GM23338 (cell line): ENCODE results near the gene UBAC2. TPM values are rescaled to one million over a fixed set of nuclear protein-coding genes. Genes with fewer than 3 reads are reported as not detected.

Source experiments
- ATAC-seq: fragments of 200-7000 bp; cut with Tn5 transposase; 3 replicates; pipeline ENCODE4 v1.9.1; 2020
- DNase-seq: peaks from one replicate; pipeline ENCODE4 v3.0.0-alpha.2; 2015; ENCODE audit warnings: low spot score
- H2AFZ ChIP-seq: fragments of 200-600 bp; sonication (generic); 2 replicates; pipeline ENCODE4 v1.8.0; 2016; ENCODE audit warnings: antibody characterized with exemption, mild to moderate bottlenecking, moderate library complexity
- H3F3A ChIP-seq: fragments of 200-600 bp; sonication (generic); replicated peaks from 2 replicates; pipeline ENCODE4 v1.8.0; 2017; ENCODE audit warnings: antibody characterized with exemption, mixed run types, low read depth
- H3K27ac ChIP-seq: fragments of 200-600 bp; sonication (generic); 2 replicates; pipeline ENCODE4 v1.6.1; 2016; ENCODE audit warnings: low read depth
- H3K27me3 ChIP-seq: fragments of 200-600 bp; sonication (generic); 2 replicates; pipeline ENCODE4 v1.8.0; 2016; ENCODE audit warnings: mild to moderate bottlenecking, mixed run types, moderate library complexity; ENCODE audit not compliant: insufficient read depth
- H3K36me3 ChIP-seq: fragments of 200-600 bp; sonication (generic); 2 replicates; pipeline ENCODE4 v1.8.0; 2016; ENCODE audit warnings: mild to moderate bottlenecking; ENCODE audit not compliant: insufficient read depth
- H3K4me1 ChIP-seq: fragments of 200-600 bp; sonication (generic); 2 replicates; pipeline ENCODE4 v1.8.0; 2016; ENCODE audit warnings: mild to moderate bottlenecking, moderate library complexity; ENCODE audit not compliant: insufficient read depth
- H3K4me2 ChIP-seq: fragments of 200-600 bp; sonication (generic); 2 replicates; pipeline ENCODE4 v1.7.1; 2017; ENCODE audit warnings: mixed run types
- H3K4me3 ChIP-seq: fragments of 200-600 bp; sonication (generic); 2 replicates; pipeline ENCODE4 v1.6.1; 2016; ENCODE audit warnings: mixed run types
- H3K79me2 ChIP-seq: fragments of 200-600 bp; sonication (generic); replicated peaks from 2 replicates; pipeline ENCODE4 v1.8.0; 2017; ENCODE audit warnings: mild to moderate bottlenecking; ENCODE audit not compliant: insufficient read depth
- H3K9me2 ChIP-seq: fragments of 200-600 bp; sonication (generic); 2 replicates; pipeline ENCODE4 v1.8.0; 2017; ENCODE audit not compliant: insufficient read depth
- H4K20me1 ChIP-seq: fragments of 200-600 bp; sonication (generic); replicated peaks from 2 replicates; pipeline ENCODE4 v1.8.0; 2017; ENCODE audit warnings: mild to moderate bottlenecking; ENCODE audit not compliant: insufficient read depth
- H3K27ac Mint-ChIP-seq: 2 replicates; pipeline ENCODE4 v1.8.0; 2020; ENCODE audit warnings: inconsistent platforms, mild to moderate bottlenecking, moderate library complexity, mixed read lengths
- H3K27me3 Mint-ChIP-seq: 3 replicates; pipeline ENCODE4 v1.8.0; 2022; ENCODE audit warnings: low read depth, mild to moderate bottlenecking, moderate library complexity, mixed read lengths, inconsistent platforms; ENCODE audit not compliant: insufficient read depth, poor library complexity
- H3K36me3 Mint-ChIP-seq: 3 replicates; pipeline ENCODE4 v1.8.0; 2021; ENCODE audit warnings: low read depth, mild to moderate bottlenecking, inconsistent platforms, moderate library complexity, mixed read lengths
- H3K4me1 Mint-ChIP-seq: 3 replicates; pipeline ENCODE4 v1.8.0; 2020; ENCODE audit warnings: mild to moderate bottlenecking, inconsistent platforms, mixed read lengths
- H3K4me3 Mint-ChIP-seq: 3 replicates; pipeline ENCODE4 v1.8.0; 2021; ENCODE audit warnings: moderate library complexity, mild to moderate bottlenecking, inconsistent platforms, mixed read lengths
- H3K9me3 Mint-ChIP-seq: 3 replicates; pipeline ENCODE4 v1.8.0; 2020; ENCODE audit warnings: moderate library complexity, mild to moderate bottlenecking, inconsistent platforms, mixed read lengths
- EZH2 ChIP-seq: fragments of 200-600 bp; sonication (generic); IDR thresholded peaks from one replicate; pipeline ENCODE4 v1.8.0; 2017; ENCODE audit warnings: antibody characterized with exemption, mild to moderate bottlenecking, low read depth; ENCODE audit not compliant: unreplicated experiment
- JUNB ChIP-seq: IDR thresholded peaks from one replicate; pipeline ENCODE4 v1.6.1; 2016; ENCODE audit warnings: antibody characterized with exemption; ENCODE audit not compliant: unreplicated experiment
- POLR2AphosphoS5 ChIP-seq: IDR thresholded peaks from 2 replicates; pipeline ENCODE4 v1.6.1; 2016; ENCODE audit warnings: antibody characterized with exemption, low read depth
- STAT1 ChIP-seq: IDR thresholded peaks from one replicate; pipeline ENCODE4 v1.6.1; 2016; ENCODE audit warnings: antibody characterized with exemption; ENCODE audit not compliant: unreplicated experiment
- ZNF114 ChIP-seq: fragments of 250-450 bp; sonication (Bioruptor Pico); IDR thresholded peaks from 2 replicates; pipeline ENCODE4 v1.5.0; 2020; ENCODE audit warnings: mild to moderate bottlenecking, moderate library complexity
- ZNF331 ChIP-seq: fragments of 250-450 bp; sonication (Bioruptor Pico); IDR thresholded peaks from 2 replicates; pipeline ENCODE4 v1.5.0; 2020; ENCODE audit warnings: low read depth, mild to moderate bottlenecking, moderate library complexity
- polyA plus RNA-seq: library from polyadenylated mRNA; unstranded; fragments of >200 nt; fragmentation: Nextera tagmentation; extraction: Ambion mirVana; gene quantifications from 2 replicates; pipeline ENCODE4 v1.2.1, GENCODE V29; 2016
- total RNA-seq: library from RNA; depleted of rRNA; stranded (reverse); fragments of >200 nt; shearing (Covaris generic); gene quantifications from 2 replicates; pipeline ENCODE4 v1.2.3, GENCODE V29; 2014
- TF ChIP-seq, protein P1 (sequence below): IDR thresholded peaks from one replicate; pipeline ENCODE4 v1.6.1; 2018; ENCODE audit warnings: antibody characterized with exemption; ENCODE audit not compliant: unreplicated experiment
- TF ChIP-seq, protein P2 (sequence below), 2 experiments: fragments of 200-600 bp in 1 of 2; sonication (generic) in 1 of 2; conservative IDR thresholded peaks; 2 replicates each; pipeline versions ENCODE4 v1.5.1 to v1.6.1; 2016 to 2017; ENCODE audit warnings: antibody characterized with exemption in 2 of 2, low read depth in 2 of 2, mild to moderate bottlenecking in 2 of 2, moderate library complexity in 1 of 2
- TF ChIP-seq, protein P3 (sequence below): fragments of 250-450 bp; sonication (Bioruptor Pico); IDR thresholded peaks from 2 replicates; pipeline ENCODE4 v1.5.0; 2020; ENCODE audit warnings: mild to moderate bottlenecking, moderate library complexity

Gene UBAC2
- total and polyA plus RNA-seq, 2 experiments from 2014 or later: 37.9 to 76.9 TPM

DNA sequence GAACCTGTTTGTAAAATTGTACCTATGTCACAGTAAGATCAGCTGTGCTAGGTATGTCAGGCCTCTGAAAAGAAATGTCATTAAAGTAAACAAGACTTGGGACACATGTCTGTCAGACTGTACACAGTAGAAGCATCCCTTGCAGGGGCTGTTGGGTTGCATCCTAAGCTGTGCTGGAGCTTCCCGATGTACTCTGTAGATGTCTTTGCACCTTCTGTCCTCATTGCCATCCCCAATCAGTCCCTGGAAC lies 155.3 kb downstream of the UBAC2 start (continued):
- TF ChIP-seq ZNF331 (CRISPR knock-in tag): no peak
- no peak for TF ChIP-seq JUNB
- TF ChIP-seq, protein P1, sequence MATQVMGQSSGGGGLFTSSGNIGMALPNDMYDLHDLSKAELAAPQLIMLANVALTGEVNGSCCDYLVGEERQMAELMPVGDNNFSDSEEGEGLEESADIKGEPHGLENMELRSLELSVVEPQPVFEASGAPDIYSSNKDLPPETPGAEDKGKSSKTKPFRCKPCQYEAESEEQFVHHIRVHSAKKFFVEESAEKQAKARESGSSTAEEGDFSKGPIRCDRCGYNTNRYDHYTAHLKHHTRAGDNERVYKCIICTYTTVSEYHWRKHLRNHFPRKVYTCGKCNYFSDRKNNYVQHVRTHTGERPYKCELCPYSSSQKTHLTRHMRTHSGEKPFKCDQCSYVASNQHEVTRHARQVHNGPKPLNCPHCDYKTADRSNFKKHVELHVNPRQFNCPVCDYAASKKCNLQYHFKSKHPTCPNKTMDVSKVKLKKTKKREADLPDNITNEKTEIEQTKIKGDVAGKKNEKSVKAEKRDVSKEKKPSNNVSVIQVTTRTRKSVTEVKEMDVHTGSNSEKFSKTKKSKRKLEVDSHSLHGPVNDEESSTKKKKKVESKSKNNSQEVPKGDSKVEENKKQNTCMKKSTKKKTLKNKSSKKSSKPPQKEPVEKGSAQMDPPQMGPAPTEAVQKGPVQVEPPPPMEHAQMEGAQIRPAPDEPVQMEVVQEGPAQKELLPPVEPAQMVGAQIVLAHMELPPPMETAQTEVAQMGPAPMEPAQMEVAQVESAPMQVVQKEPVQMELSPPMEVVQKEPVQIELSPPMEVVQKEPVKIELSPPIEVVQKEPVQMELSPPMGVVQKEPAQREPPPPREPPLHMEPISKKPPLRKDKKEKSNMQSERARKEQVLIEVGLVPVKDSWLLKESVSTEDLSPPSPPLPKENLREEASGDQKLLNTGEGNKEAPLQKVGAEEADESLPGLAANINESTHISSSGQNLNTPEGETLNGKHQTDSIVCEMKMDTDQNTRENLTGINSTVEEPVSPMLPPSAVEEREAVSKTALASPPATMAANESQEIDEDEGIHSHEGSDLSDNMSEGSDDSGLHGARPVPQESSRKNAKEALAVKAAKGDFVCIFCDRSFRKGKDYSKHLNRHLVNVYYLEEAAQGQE: no peak
- no peak for TF ChIP-seq ZNF114 (CRISPR knock-in tag)

DNA sequence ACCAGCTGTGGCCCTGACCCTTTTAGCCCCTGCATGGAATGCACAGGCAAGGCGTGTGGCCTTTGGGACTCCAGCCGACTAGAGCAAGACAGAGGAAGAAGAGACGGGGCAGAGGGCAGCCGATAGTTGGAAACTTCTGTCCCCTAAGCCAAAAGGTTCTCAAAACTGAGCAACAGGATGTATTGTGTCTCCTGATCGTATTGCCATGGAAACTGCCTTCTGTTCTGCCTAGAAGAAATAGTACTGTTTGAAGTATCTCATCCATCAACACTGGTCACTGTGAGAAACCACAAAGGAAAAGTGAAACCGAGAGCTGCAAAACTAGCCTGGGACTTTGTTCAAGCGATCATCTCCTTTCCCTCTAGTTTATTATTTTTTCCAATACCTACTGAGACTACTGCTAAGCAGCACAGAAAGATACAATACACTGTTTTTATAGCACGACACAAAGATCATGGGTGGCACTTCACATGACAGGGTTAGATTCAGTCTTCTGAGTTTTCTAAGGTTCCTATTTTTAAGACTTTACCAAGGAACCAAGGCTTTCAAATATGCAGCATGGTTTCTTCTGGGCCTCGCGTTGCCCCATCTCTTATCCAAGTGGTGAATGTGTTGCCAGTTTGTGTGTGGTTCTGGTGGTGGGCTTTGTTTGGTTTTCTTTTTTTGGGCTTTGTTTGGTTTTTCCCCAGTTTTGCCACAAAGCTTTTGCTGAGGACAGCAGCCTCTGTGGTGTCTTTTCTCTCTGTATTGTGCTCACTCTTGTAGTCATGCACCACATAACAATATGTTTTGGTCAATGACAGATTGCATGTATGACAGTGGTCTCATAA lies 155.8 kb downstream of the UBAC2 start:
- DNase-seq: no peak
- no peak overlapping the region for H3K4me2 ChIP-seq
- H3K9me3 Mint-ChIP-seq: no peaks in the 10 kb centered on the region
- H3K27me3 Mint-ChIP-seq: peaks cover 11% of the 10 kb centered on the region
- H3K27me3 ChIP-seq: no peaks in the 10 kb centered on the region
- H2AFZ ChIP-seq: no peak overlapping the region
- H4K20me1 ChIP-seq: peaks cover 6% of the 10 kb centered on the region
- H3K4me1 Mint-ChIP-seq: peaks cover 12% of the 10 kb centered on the region
- H3F3A ChIP-seq: no peaks in the 10 kb centered on the region
- H3K4me3 Mint-ChIP-seq: no peak overlapping the region
- no peaks in the 10 kb centered on the region for H3K4me1 ChIP-seq
- H3K4me3 ChIP-seq: no peak overlapping the region
- peaks cover 5% of the 10 kb centered on the region for H3K36me3 Mint-ChIP-seq
- no peak overlapping the region for H3K27ac Mint-ChIP-seq
- no peaks in the 10 kb centered on the region for H3K9me2 ChIP-seq
- H3K36me3 ChIP-seq: no peaks in the 10 kb centered on the region; the same call in 1 of the 2 replicates
- H3K79me2 ChIP-seq: no peaks in the 10 kb centered on the region
- ATAC-seq: no peak
- H3K27ac ChIP-seq: no peak overlapping the region
- TF ChIP-seq ZNF331 (CRISPR knock-in tag) (no peak), ZNF114 (CRISPR knock-in tag) (no peak), STAT1 (no peak), EZH2 (no peak), POLR2AphosphoS5 (no peak)
- TF ChIP-seq, protein P1: no peak
- TF ChIP-seq, protein P2, sequence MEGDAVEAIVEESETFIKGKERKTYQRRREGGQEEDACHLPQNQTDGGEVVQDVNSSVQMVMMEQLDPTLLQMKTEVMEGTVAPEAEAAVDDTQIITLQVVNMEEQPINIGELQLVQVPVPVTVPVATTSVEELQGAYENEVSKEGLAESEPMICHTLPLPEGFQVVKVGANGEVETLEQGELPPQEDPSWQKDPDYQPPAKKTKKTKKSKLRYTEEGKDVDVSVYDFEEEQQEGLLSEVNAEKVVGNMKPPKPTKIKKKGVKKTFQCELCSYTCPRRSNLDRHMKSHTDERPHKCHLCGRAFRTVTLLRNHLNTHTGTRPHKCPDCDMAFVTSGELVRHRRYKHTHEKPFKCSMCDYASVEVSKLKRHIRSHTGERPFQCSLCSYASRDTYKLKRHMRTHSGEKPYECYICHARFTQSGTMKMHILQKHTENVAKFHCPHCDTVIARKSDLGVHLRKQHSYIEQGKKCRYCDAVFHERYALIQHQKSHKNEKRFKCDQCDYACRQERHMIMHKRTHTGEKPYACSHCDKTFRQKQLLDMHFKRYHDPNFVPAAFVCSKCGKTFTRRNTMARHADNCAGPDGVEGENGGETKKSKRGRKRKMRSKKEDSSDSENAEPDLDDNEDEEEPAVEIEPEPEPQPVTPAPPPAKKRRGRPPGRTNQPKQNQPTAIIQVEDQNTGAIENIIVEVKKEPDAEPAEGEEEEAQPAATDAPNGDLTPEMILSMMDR (conservative IDR thresholded peaks at IDR 0.05; ENCODE audit: low read depth in 2 of 2): no peak
- TF ChIP-seq, protein P3, sequence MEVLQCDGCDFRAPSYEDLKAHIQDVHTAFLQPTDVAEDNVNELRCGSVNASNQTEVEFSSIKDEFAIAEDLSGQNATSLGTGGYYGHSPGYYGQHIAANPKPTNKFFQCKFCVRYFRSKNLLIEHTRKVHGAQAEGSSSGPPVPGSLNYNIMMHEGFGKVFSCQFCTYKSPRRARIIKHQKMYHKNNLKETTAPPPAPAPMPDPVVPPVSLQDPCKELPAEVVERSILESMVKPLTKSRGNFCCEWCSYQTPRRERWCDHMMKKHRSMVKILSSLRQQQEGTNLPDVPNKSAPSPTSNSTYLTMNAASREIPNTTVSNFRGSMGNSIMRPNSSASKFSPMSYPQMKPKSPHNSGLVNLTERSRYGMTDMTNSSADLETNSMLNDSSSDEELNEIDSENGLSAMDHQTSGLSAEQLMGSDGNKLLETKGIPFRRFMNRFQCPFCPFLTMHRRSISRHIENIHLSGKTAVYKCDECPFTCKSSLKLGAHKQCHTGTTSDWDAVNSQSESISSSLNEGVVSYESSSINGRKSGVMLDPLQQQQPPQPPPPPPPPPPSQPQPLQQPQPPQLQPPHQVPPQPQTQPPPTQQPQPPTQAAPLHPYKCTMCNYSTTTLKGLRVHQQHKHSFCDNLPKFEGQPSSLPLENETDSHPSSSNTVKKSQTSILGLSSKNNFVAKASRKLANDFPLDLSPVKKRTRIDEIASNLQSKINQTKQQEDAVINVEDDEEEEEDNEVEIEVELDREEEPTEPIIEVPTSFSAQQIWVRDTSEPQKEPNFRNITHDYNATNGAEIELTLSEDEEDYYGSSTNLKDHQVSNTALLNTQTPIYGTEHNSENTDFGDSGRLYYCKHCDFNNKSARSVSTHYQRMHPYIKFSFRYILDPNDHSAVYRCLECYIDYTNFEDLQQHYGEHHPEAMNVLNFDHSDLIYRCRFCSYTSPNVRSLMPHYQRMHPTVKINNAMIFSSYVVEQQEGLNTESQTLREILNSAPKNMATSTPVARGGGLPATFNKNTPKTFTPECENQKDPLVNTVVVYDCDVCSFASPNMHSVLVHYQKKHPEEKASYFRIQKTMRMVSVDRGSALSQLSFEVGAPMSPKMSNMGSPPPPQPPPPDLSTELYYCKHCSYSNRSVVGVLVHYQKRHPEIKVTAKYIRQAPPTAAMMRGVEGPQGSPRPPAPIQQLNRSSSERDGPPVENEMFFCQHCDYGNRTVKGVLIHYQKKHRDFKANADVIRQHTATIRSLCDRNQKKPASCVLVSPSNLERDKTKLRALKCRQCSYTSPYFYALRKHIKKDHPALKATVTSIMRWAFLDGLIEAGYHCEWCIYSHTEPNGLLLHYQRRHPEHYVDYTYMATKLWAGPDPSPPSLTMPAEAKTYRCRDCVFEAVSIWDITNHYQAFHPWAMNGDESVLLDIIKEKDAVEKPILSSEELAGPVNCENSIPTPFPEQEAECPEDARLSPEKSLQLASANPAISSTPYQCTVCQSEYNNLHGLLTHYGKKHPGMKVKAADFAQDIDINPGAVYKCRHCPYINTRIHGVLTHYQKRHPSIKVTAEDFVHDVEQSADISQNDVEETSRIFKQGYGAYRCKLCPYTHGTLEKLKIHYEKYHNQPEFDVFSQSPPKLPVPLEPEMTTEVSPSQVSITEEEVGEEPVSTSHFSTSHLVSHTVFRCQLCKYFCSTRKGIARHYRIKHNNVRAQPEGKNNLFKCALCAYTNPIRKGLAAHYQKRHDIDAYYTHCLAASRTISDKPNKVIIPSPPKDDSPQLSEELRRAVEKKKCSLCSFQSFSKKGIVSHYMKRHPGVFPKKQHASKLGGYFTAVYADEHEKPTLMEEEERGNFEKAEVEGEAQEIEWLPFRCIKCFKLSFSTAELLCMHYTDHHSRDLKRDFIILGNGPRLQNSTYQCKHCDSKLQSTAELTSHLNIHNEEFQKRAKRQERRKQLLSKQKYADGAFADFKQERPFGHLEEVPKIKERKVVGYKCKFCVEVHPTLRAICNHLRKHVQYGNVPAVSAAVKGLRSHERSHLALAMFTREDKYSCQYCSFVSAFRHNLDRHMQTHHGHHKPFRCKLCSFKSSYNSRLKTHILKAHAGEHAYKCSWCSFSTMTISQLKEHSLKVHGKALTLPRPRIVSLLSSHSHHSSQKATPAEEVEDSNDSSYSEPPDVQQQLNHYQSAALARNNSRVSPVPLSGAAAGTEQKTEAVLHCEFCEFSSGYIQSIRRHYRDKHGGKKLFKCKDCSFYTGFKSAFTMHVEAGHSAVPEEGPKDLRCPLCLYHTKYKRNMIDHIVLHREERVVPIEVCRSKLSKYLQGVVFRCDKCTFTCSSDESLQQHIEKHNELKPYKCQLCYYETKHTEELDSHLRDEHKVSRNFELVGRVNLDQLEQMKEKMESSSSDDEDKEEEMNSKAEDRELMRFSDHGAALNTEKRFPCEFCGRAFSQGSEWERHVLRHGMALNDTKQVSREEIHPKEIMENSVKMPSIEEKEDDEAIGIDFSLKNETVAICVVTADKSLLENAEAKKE: no peak
